SU-DHL-6 (cell line): ENCODE data around the gene MBD3.

ENCODE experiments used
- H2AFZ ChIP-seq: fragments of 200-600 bp; sonication (generic); 2 replicates; pipeline ENCODE4 v1.6.1; 2014; ENCODE audit warnings: low read depth, mild to moderate bottlenecking, moderate library complexity, mixed read lengths, antibody characterized with exemption, low read length; ENCODE audit not compliant: severe bottlenecking
- H3F3A ChIP-seq: fragments of 200-600 bp; shearing (Covaris generic); 2 replicates; pipeline ENCODE4 v1.6.0; 2016; ENCODE audit warnings: antibody characterized with exemption, mild to moderate bottlenecking; ENCODE audit not compliant: insufficient read depth
- H3K27ac ChIP-seq: fragments of 200-600 bp; sonication (generic); 2 replicates; pipeline ENCODE4 v1.5.1; 2016; ENCODE audit warnings: low read depth, mild to moderate bottlenecking, low read length, moderate library complexity, mixed read lengths
- H3K27me3 ChIP-seq: fragments of 200-600 bp; sonication (generic), shearing (Covaris generic); 2 replicates; pipeline ENCODE4 v1.6.0; 2014; ENCODE audit warnings: mild to moderate bottlenecking, low read length
- H3K36me3 ChIP-seq: fragments of 200-600 bp; sonication (generic); 2 replicates; pipeline ENCODE4 v1.6.1; 2014; ENCODE audit warnings: mild to moderate bottlenecking, low read length, mixed read lengths
- H3K4me2 ChIP-seq: fragments of 300-600, 200-600 bp; shearing (Covaris generic), sonication (generic); 2 replicates; pipeline ENCODE4 v1.6.0; 2014; ENCODE audit warnings: low read length, low read depth, mild to moderate bottlenecking; ENCODE audit not compliant: poor library complexity, severe bottlenecking
- H3K4me3 ChIP-seq: fragments of 200-600 bp; sonication (generic); 2 replicates; pipeline ENCODE4 v1.5.1; 2014; ENCODE audit warnings: antibody characterized with exemption, low read length, mild to moderate bottlenecking, mixed read lengths; ENCODE audit not compliant: insufficient read depth, poor library complexity, severe bottlenecking
- H3K79me2 ChIP-seq: fragments of 200-600 bp; sonication (generic); 2 replicates; pipeline ENCODE4 v1.6.1; 2014; ENCODE audit warnings: mild to moderate bottlenecking, low read length, moderate library complexity; ENCODE audit not compliant: insufficient read depth
- H3K9ac ChIP-seq: fragments of 200-600 bp; sonication (generic); 2 replicates; pipeline ENCODE4 v1.7.0; 2014; ENCODE audit warnings: mild to moderate bottlenecking, low read length
- H3K9me2 ChIP-seq: fragments of 200-600 bp; sonication (generic); replicated peaks from 2 replicates; pipeline ENCODE4 v1.6.1; 2014; ENCODE audit warnings: low read length; ENCODE audit not compliant: insufficient read depth
- H3K9me3 ChIP-seq: fragments of 200-600 bp; sonication (generic); 2 replicates; pipeline ENCODE4 v1.6.1; 2014; ENCODE audit warnings: low read length, mixed read lengths; ENCODE audit not compliant: insufficient read depth
- H4K20me1 ChIP-seq: fragments of 200-600 bp; sonication (generic); 2 replicates; pipeline ENCODE4 v1.6.1; 2014; ENCODE audit warnings: low read depth, mild to moderate bottlenecking, antibody characterized with exemption, low read length, moderate library complexity, mixed read lengths
- EZH2phosphoT487 ChIP-seq: fragments of 200-600 bp; sonication (generic), shearing (Covaris generic); conservative IDR thresholded peaks from 2 replicates; pipeline ENCODE4 v1.6.1; 2018; ENCODE audit warnings: mild to moderate bottlenecking, antibody characterized with exemption, low read length, moderate library complexity, mixed read lengths
- TF ChIP-seq, protein P1 (sequence below): fragments of 200-600 bp; sonication (generic); IDR thresholded peaks from one replicate; pipeline ENCODE4 v1.5.1; 2017; ENCODE audit warnings: antibody characterized with exemption, mild to moderate bottlenecking, low read length, moderate library complexity; ENCODE audit not compliant: insufficient read depth, poor library complexity, severe bottlenecking

The MBD3 gene

DNA sequence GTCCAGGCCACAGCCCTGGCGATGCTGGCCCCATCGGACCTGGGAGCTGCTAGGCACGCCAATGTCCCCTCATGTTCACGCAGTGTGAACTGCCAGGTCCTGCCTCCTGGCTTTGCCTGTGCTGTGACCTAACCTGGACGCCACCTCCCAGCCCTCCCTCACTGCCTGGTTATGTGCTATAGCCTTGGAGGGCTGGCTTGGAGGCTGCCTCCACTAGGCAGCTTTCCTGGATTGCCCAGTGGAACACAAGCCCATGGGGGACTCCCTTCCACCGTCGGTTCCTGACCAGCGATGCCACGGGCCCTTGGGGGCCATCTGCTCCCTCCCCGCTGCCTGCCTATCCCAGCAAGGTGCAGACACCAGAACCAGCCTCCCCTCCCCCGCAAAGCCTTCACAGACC, 27.8 kb upstream of the MBD3 start:
- Histone ChIP-seq H3K9me3 (no peaks in the 10 kb centered on the region), H3F3A (peaks cover 6% of the 10 kb centered on the region; the same call in 1 of the 2 replicates), H3K9me2 (no peaks in the 10 kb centered on the region), H3K27me3 (no peaks in the 10 kb centered on the region), H3K27ac (peak overlapping the region; percentile 33; the same call in 1 of the 2 replicates), H4K20me1 (no peaks in the 10 kb centered on the region), H3K9ac (no peak overlapping the region), H3K36me3 (peaks cover 15% of the 10 kb centered on the region; the same call in 1 of the 2 replicates), H3K4me3 (no peak overlapping the region), H3K79me2 (peaks cover 20% of the 10 kb centered on the region), H2AFZ (no peak overlapping the region), H3K4me2 (no peak overlapping the region)
- TF ChIP-seq, protein P1, sequence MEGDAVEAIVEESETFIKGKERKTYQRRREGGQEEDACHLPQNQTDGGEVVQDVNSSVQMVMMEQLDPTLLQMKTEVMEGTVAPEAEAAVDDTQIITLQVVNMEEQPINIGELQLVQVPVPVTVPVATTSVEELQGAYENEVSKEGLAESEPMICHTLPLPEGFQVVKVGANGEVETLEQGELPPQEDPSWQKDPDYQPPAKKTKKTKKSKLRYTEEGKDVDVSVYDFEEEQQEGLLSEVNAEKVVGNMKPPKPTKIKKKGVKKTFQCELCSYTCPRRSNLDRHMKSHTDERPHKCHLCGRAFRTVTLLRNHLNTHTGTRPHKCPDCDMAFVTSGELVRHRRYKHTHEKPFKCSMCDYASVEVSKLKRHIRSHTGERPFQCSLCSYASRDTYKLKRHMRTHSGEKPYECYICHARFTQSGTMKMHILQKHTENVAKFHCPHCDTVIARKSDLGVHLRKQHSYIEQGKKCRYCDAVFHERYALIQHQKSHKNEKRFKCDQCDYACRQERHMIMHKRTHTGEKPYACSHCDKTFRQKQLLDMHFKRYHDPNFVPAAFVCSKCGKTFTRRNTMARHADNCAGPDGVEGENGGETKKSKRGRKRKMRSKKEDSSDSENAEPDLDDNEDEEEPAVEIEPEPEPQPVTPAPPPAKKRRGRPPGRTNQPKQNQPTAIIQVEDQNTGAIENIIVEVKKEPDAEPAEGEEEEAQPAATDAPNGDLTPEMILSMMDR = no peak

DNA sequence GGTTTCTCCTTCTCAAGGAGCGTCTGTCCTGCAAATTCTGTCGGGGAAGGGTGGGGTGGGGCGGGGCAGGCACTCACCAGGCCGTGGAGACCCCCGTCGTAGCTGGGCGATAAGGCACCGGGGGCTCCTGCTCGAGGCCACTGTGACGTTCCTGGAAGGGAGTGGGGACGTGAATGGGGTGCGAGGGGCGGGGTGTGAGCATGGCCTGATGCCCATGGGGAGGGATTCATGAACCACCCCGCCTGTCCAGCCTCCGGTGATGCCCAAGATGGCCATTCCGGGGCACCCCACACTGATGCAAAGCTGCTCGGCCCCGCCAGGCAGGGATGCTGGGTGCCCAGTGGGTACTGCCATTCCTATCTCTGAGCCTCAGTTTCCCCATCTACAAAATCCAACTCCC, 27.0 kb upstream of the MBD3 start:
- peaks cover 6% of the 10 kb centered on the region; the same call in 1 of the 2 replicates for H3F3A ChIP-seq
- no peak overlapping the region for H3K4me2 ChIP-seq
- H3K9me2 ChIP-seq = no peaks in the 10 kb centered on the region
- H3K9me3 ChIP-seq = no peaks in the 10 kb centered on the region
- no peak overlapping the region for H3K27ac ChIP-seq
- H3K36me3 ChIP-seq = peaks cover 15% of the 10 kb centered on the region; the same call in 1 of the 2 replicates
- no peak overlapping the region for H2AFZ ChIP-seq
- no peak overlapping the region for H3K4me3 ChIP-seq
- no peak overlapping the region for H3K9ac ChIP-seq
- no peak for TF ChIP-seq EZH2phosphoT487
- TF ChIP-seq, protein P1 = no peak
- no peaks in the 10 kb centered on the region for H3K27me3 ChIP-seq
- 0 out of 2 replicates have a peak, but pooled peaks cover 12% of the 10 kb centered on the region for H3K79me2 ChIP-seq
- no peaks in the 10 kb centered on the region for H4K20me1 ChIP-seq

DNA sequence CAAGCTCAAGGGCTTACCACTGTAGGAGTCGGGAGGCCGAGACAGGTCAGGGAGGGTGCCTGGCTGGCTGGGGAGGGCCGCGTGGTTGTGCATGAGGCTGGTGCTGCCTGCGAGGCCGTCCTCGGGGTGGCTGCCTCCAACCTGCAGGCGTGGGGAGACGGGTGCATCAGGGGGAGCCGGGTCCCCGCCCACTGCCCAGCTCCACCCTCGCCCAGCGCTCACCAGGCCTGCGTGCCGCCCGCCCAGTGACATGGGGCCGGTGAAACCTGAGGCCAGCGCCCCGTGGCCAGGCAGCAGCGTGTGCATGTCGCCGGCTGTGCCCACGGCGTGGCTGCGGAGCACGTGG, 26.4 kb upstream of the MBD3 start:
- no peak overlapping the region for H3K27ac ChIP-seq
- no peaks in the 10 kb centered on the region for H4K20me1 ChIP-seq
- H3K27me3 ChIP-seq = no peaks in the 10 kb centered on the region
- H3K9me2 ChIP-seq = no peaks in the 10 kb centered on the region
- H3K79me2 ChIP-seq = 0 out of 2 replicates have a peak, but pooled peaks cover 5% of the 10 kb centered on the region
- peaks cover 15% of the 10 kb centered on the region; the same call in 1 of the 2 replicates for H3K36me3 ChIP-seq
- no peak overlapping the region for H3K9ac ChIP-seq
- no peak overlapping the region for H2AFZ ChIP-seq
- TF ChIP-seq, protein P1 = no peak
- TF ChIP-seq EZH2phosphoT487 = no peak
- H3K4me3 ChIP-seq = no peak overlapping the region
- H3K9me3 ChIP-seq = no peaks in the 10 kb centered on the region
- no peak overlapping the region for H3K4me2 ChIP-seq
- peaks cover 6% of the 10 kb centered on the region; the same call in 1 of the 2 replicates for H3F3A ChIP-seq
